H1 (cell line): Measurements from ENCODE around the gene ARHGEF16. TPM values are rescaled to one million over a fixed set of nuclear protein-coding genes. Genes with fewer than 3 reads are reported as not detected.

Source experiments
- CREB1 ChIP-seq: IDR thresholded peaks from 2 replicates; pipeline ENCODE4 v1.6.1; 2012; ENCODE audit warnings: inconsistent platforms
- JUND ChIP-seq: IDR thresholded peaks from 2 replicates; pipeline ENCODE4 v1.6.1; 2011; ENCODE audit warnings: mild to moderate bottlenecking, improper control_type of control experiment, low read length
- KDM1A ChIP-seq: fragments of 200-600, 300-600 bp; sonication (generic); IDR thresholded peaks from 2 replicates; pipeline ENCODE4 v1.7.1; 2016; ENCODE audit warnings: mild to moderate bottlenecking, low read length, borderline replicate concordance
- SP1 ChIP-seq: IDR thresholded peaks from 2 replicates; pipeline ENCODE4 v1.6.1; 2011; ENCODE audit warnings: low read depth, low read length
- SP4 ChIP-seq: IDR thresholded peaks from 2 replicates; pipeline ENCODE4 v1.6.1; 2012; ENCODE audit warnings: low read length, inconsistent platforms
- SUZ12 ChIP-seq: fragments of 200-600 bp; sonication (generic); IDR thresholded peaks from 2 replicates; pipeline ENCODE4 v1.6.1; 2012; ENCODE audit warnings: mild to moderate bottlenecking, inconsistent platforms, low read length, moderate library complexity, mixed read lengths
- polyA plus RNA-seq, 7 experiments: library from polyadenylated mRNA; depleted of rRNA in 3 of 7; stranded (reverse) in 5 of 7; unstranded in 2 of 7; fragments of >200 nt in 5 of 7; fragments of 200-250 nt in 2 of 7; gene quantifications; 1 replicate in 5 of 7; 2 replicates in 1 of 7; 4 replicates in 1 of 7; pipeline versions ENCODE4 v1.2.1 to v1.2.3, GENCODE V29; 2011 to 2013; ENCODE audit warnings: missing spikeins in 2 of 7, mixed read lengths in 2 of 7
- total RNA-seq: library from RNA; stranded (reverse); fragmentation: NEBNext Ultra II Directional; extraction: Animal tissue kit (Norgen Biotek cat#: 25700); gene quantifications from 2 replicates; pipeline ENCODE4 v1.2.1, GENCODE V29; 2021

Gene ARHGEF16
- total and polyA plus RNA-seq, 2 of the 8 experiments (the other 6 are each of a cell fraction or from before 2014, with no cell fraction given) = 18.3 to 20.7 TPM

DNA sequence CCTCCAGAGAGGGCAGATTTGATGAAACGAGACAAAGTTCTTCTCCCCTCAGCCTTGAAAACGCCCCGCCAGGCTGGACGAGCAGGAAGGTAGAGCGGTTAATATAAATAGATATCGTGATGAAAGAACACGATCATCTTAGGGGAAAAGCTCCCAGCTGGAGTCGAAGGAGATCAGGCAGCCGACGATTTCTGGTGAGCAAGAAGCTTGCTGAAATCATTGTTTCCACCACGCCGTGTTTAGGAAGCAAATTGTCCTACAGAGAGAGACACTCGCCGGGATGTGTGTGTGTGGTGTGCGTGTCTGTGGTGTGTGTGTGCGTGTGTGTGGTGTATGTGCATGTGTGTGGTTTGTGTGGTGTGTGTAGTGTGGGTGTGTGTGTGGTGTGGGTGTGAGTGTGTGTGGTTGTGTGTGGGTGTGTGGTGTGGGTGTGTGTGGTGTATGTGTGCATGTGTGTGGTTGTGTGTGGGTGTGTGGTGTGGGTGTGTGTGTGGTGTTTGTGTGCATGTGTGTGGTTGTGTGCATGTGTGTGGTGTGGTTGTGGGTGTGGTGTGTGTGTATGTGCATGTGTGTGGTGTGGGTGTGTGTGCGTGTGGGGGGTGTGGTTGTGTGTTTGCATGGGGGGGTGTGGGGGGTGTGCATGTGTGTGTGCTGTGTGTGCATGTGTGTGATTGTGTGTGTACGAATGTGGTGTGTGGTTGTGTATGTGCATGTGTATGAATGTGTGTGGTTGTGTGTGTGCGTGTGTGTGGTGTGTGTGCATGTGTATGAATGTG lies 44.9 kb upstream of the ARHGEF16 start (continued):
- TF ChIP-seq SUZ12 (no peak), KDM1A (no peak), JUND (no peak), SP1 (no peak), CREB1 (no peak), SP4 (no peak)
